Fibroblast of the aortic adventitia (primary cell): ENCODE measurements around the gene FBXO31. TPM values are rescaled to one million over a fixed set of nuclear protein-coding genes. Genes with fewer than 3 reads are reported as not detected.
"Not testable (repeated sequence)": the region's sequence is repeated elsewhere in the genome, so short reads cannot be mapped to it uniquely, and the experiment has no call there.

Experiments
- DNase-seq: peaks from one replicate; pipeline ENCODE4 v3.0.0-alpha.2; 2010; ENCODE audit warnings: low read depth
- H3K4me3 ChIP-seq: 2 replicates; pipeline ENCODE4 v1.5.1; 2011; ENCODE audit warnings: low read depth, mild to moderate bottlenecking, control low read depth, low read length, moderate library complexity
- CTCF ChIP-seq: IDR thresholded peaks from 2 replicates; pipeline ENCODE4 v1.5.1; 2011; ENCODE audit warnings: mild to moderate bottlenecking, low read length, control low read depth, inconsistent platforms; ENCODE audit not compliant: insufficient read depth
- total RNA-seq: library from RNA; depleted of rRNA; stranded (reverse); fragments of >200 nt; gene quantifications from 2 replicates; pipeline ENCODE4 v1.2.3, GENCODE V29; 2012; ENCODE audit warnings: low replicate concordance

FBXO31 gene
- total RNA-seq, 1 donor = 30.4 TPM

DNA sequence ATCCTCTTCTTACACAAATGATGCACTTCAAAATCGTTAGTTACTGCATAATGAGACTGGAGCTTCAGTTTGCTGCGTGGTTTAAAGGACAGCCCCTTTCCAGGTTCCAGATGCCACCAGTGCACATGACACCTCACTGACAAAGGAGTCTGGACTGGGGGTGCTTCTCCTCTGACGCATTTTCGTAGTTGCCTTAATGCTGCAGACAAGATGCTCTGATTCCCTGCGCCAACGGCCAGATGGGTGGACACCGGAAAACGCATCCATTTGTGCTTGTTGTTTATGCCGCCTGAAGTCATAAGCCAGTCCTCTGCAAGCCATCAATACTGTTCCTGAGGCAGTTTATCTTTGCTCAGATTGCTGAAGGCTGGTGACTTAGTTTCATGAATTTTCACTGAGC, 16.0 kb downstream of the FBXO31 start:
- no peak overlapping the region for H3K4me3 ChIP-seq

GRCh38 chr16:87366930-87367329, 16.6 kb downstream of the FBXO31 start:
- no peak overlapping the region for H3K4me3 ChIP-seq
- no peak for TF ChIP-seq CTCF

More for the DNA sequence above, 16.0 kb downstream of the FBXO31 start:
- no peak for DNase-seq
- no peak for TF ChIP-seq CTCF

GRCh38 chr16:87366288-87366687, 17.3 kb downstream of the FBXO31 start:
- no peak for TF ChIP-seq CTCF
- H3K4me3 ChIP-seq = no peak overlapping the region
- DNase-seq = no peak

More at GRCh38 chr16:87366930-87367329, 16.6 kb downstream of the FBXO31 start:
- DNase-seq = no peak

DNA sequence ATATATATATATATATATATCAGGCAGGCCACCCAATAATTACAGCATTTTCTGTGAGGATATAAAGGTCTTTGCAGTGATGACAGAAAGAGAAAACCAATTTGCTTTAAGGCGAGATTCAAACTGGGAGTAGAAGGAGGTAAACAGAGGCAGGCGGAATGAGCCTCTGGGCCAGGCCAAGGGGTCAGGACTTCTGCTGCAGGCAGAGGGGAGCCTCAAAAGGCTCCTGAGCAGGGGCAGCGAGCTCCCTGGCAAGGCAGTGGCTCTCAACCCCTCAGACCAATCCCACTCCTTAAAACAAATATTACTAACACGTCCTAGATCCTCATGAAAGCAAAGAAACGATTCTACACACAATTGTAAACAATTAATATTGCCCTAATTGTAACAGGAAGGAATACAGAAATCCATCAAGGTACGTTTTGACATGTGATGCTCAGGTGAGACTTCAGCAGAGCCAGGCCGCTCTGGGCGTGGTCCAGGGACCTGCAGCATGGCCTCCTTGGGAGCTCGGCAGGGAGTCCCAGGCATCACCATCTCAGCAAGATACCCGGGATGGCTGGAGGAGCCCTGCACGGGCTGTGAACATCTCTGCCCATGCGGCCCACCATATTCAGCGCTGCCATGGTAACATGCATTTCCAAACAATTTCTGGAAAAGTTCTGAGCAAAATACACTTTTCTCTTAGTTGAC, 18.4 kb downstream of the FBXO31 start:
- TF ChIP-seq CTCF = no peak
- no peak overlapping the region for H3K4me3 ChIP-seq
- DNase-seq = no peak

DNA sequence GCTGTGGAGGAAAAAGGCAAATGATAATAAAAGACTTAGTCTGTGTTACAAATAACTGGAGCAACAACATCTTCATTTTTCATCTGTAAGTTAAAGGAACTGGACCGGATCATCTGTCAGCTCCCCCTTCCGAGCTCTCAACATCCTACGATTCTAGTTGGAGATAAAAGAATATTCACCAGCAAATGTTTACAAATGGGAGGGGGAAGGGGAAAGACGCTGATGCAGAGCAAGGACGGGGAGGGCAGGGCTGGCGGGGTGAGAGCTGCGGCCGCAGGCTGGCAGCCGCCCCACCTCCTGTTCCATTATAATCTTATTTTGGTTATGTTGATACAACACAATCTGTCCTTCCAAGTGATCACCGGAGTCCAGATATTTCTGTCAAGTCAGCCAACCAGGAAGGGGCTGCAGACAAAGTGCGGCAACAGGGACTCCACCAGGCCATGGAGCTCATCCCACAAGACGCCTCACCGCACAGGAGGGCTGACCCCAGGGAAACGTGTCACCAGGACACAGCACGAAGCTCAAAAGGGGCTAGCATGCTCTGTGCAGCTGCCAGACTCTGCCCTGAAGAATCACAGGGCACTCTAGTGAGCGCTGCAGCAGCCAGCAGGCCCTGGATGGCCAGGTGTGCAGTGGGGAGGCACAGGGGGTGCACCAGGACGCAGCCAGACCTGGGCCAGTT, 19.7 kb downstream of the FBXO31 start:
- TF ChIP-seq CTCF = no peak
- DNase-seq = peak; percentile 61
- H3K4me3 ChIP-seq = no peak overlapping the region

- not testable (repeated sequence) for H3K4me3 ChIP-seq, DNase-seq
Measured at GRCh38 chr16:87362828-87363559, 20.6 kb downstream of the FBXO31 start.
